ENCODE measurements around the gene FBXO5. TPM values are rescaled to one million over a fixed set of nuclear protein-coding genes. Genes with fewer than 3 reads are reported as not detected.

Gene FBXO5
- total and polyA plus RNA-seq, 9 of the 15 experiments (the other 6 are each of a cell fraction or from before 2014, with no cell fraction given) = 17.8 to 89.3 (median 62.9) TPM

GRCh38 chr6:153002613-153003365 lies 19.9 kb upstream of the FBXO5 start, which contains the start of gene MTRF1L (continued):
- TF ChIP-seq ZBTB11 (CRISPR knock-in tag; IDR thresholded peaks at IDR 0.05) (peak in 1 of 3 experiments; percentile 85; a peak in 2 of 6 replicates), NFRKB (IDR thresholded peaks at IDR 0.05; ENCODE audit: low read depth) (peak; percentile 44; the same call in 1 of the 2 replicates), MEF2D (tag; conservative IDR thresholded peaks at IDR 0.05; ENCODE audit: low read depth) (0 out of 2 replicates have a peak, but pooled peaks have one; percentile 32), MLLT1 (IDR thresholded peaks at IDR 0.05) (peak; percentile 33 to 58; a peak in 1 of 4 replicates), HNRNPUL1 (IDR thresholded peaks at IDR 0.05; ENCODE audit: low read length) (no peak), FOXA3 (CRISPR knock-in tag; conservative IDR thresholded peaks at IDR 0.05 in 1 of 2, IDR thresholded peaks at IDR 0.05 in 1 of 2) (no peak), JUND (IDR thresholded peaks at IDR 0.05; ENCODE audit: borderline replicate concordance, low read depth, low read length) (peak; percentile 49; the same call in 1 of the 2 replicates), JUND (tag; IDR thresholded peaks at IDR 0.05; ENCODE audit: borderline replicate concordance, low read depth, low read length) (no peak)
- TF ChIP-seq, protein P1, sequence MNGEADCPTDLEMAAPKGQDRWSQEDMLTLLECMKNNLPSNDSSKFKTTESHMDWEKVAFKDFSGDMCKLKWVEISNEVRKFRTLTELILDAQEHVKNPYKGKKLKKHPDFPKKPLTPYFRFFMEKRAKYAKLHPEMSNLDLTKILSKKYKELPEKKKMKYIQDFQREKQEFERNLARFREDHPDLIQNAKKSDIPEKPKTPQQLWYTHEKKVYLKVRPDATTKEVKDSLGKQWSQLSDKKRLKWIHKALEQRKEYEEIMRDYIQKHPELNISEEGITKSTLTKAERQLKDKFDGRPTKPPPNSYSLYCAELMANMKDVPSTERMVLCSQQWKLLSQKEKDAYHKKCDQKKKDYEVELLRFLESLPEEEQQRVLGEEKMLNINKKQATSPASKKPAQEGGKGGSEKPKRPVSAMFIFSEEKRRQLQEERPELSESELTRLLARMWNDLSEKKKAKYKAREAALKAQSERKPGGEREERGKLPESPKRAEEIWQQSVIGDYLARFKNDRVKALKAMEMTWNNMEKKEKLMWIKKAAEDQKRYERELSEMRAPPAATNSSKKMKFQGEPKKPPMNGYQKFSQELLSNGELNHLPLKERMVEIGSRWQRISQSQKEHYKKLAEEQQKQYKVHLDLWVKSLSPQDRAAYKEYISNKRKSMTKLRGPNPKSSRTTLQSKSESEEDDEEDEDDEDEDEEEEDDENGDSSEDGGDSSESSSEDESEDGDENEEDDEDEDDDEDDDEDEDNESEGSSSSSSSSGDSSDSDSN (IDR thresholded peaks at IDR 0.05; ENCODE audit: borderline replicate concordance in 1 of 2, low read depth in 2 of 2, low read length in 2 of 2) = no peak
- TF ChIP-seq, protein P2, sequence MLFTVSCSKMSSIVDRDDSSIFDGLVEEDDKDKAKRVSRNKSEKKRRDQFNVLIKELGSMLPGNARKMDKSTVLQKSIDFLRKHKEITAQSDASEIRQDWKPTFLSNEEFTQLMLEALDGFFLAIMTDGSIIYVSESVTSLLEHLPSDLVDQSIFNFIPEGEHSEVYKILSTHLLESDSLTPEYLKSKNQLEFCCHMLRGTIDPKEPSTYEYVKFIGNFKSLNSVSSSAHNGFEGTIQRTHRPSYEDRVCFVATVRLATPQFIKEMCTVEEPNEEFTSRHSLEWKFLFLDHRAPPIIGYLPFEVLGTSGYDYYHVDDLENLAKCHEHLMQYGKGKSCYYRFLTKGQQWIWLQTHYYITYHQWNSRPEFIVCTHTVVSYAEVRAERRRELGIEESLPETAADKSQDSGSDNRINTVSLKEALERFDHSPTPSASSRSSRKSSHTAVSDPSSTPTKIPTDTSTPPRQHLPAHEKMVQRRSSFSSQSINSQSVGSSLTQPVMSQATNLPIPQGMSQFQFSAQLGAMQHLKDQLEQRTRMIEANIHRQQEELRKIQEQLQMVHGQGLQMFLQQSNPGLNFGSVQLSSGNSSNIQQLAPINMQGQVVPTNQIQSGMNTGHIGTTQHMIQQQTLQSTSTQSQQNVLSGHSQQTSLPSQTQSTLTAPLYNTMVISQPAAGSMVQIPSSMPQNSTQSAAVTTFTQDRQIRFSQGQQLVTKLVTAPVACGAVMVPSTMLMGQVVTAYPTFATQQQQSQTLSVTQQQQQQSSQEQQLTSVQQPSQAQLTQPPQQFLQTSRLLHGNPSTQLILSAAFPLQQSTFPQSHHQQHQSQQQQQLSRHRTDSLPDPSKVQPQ (CRISPR knock-in tag; IDR thresholded peaks at IDR 0.05; ENCODE audit: borderline replicate concordance) = no peak
